CD4-positive, alpha-beta T cell (primary cell): ENCODE results near the gene MSX1. TPM values are rescaled to one million over a fixed set of nuclear protein-coding genes. Genes with fewer than 3 reads are reported as not detected.

ENCODE experiments used
- ATAC-seq: fragments of 200-7000 bp; cut with Tn5 transposase; one replicate; pipeline ENCODE4 v1.10.0; 2022; ENCODE audit warnings: mild to moderate bottlenecking; ENCODE audit not compliant: poor library complexity
- CTCF ChIA-PET: fragments of 350-600 bp; sonication (Branson Sonifier 250); formaldehyde crosslinking; loops from one replicate; lab custom pipeline; 2021; ENCODE audit warnings: antibody characterized with exemption, inconsistent platforms; lab: Charles Lee
- POLR2A ChIA-PET: fragments of 350-600 bp; sonication (Branson Sonifier 250); formaldehyde crosslinking; loops from one replicate; lab custom pipeline; 2021; ENCODE audit warnings: antibody characterized with exemption, inconsistent platforms; lab: Charles Lee
- DNase-seq, 14 experiments: peaks; one replicate each; pipeline ENCODE4 v3.0.0-alpha.2; 2013 to 2020; ENCODE audit warnings: mixed read lengths in 2 of 14
- H3K27ac ChIP-seq, 2 donors: one replicate each; pipeline versions ENCODE4 v1.5.1 to v1.7.0; 2013; ENCODE audit warnings: low read length in 2 of 2, low read depth in 1 of 2, mild to moderate bottlenecking in 1 of 2
- H3K27me3 ChIP-seq, 2 experiments: 1 replicate in 1 of 2; 2 replicates in 1 of 2; pipeline versions ENCODE4 v1.6.1 to v1.7.0; 2013; ENCODE audit warnings: low read length in 2 of 2, control low read depth in 1 of 2, mild to moderate bottlenecking in 1 of 2, moderate library complexity in 1 of 2; ENCODE audit not compliant: insufficient read depth in 2 of 2, control insufficient read depth in 1 of 2
- H3K36me3 ChIP-seq: one replicate; pipeline ENCODE4 v1.6.1; 2013; ENCODE audit warnings: low read length, control low read depth; ENCODE audit not compliant: insufficient read depth
- H3K4me1 ChIP-seq: one replicate; pipeline ENCODE4 v1.6.1; 2013; ENCODE audit warnings: low read length, control low read depth; ENCODE audit not compliant: insufficient read depth
- H3K4me3 ChIP-seq: one replicate; pipeline ENCODE4 v1.5.1; 2013; ENCODE audit warnings: mild to moderate bottlenecking, low read length, moderate library complexity
- H3K9me3 ChIP-seq, 2 experiments: 1 replicate in 1 of 2; 2 replicates in 1 of 2; pipeline versions ENCODE4 v1.6.1 to v1.7.0; 2013; ENCODE audit warnings: low read length in 2 of 2, mild to moderate bottlenecking in 2 of 2, control low read depth in 1 of 2, moderate library complexity in 1 of 2; ENCODE audit not compliant: control insufficient read depth in 1 of 2, insufficient read depth in 1 of 2
- H3K27ac Mint-ChIP-seq: one replicate; pipeline ENCODE4 v1.8.0; 2020; ENCODE audit warnings: mixed read lengths
- H3K27me3 Mint-ChIP-seq: one replicate; pipeline ENCODE4 v1.8.0; 2021; ENCODE audit warnings: mixed read lengths
- H3K36me3 Mint-ChIP-seq: one replicate; pipeline ENCODE4 v1.8.0; 2021; ENCODE audit warnings: low read depth, mixed read lengths
- H3K4me1 Mint-ChIP-seq: one replicate; pipeline ENCODE4 v1.8.0; 2021; ENCODE audit warnings: low read depth, mixed read lengths
- H3K4me3 Mint-ChIP-seq: one replicate; pipeline ENCODE4 v1.8.0; 2020; ENCODE audit warnings: mild to moderate bottlenecking, mixed read lengths
- H3K9me3 Mint-ChIP-seq: one replicate; pipeline ENCODE4 v1.8.0; 2020; ENCODE audit warnings: mixed read lengths
- intact Hi-C, 2 experiments: fragments of 100-400 bp; cut with DNase I in 1 of 2; cut with micrococcal nuclease in 1 of 2; formaldehyde crosslinking; loops; one replicate each; pipeline versions ENCODE4 v1.15.1 to v1.9.0; 2023 to 2025; cut with DNase I, micrococcal nuclease
- total RNA-seq, 174 experiments: library from RNA in 2 of 174; stranded (reverse) in 2 of 174; gene quantifications; one replicate each; pipeline ENCODE4 v1.2.3 and lab custom pipeline; 2021 to 2026
- TF ChIP-seq, protein P1 (sequence below): fragments of 200-600 bp; IDR thresholded peaks from one replicate; pipeline ENCODE4 v1.8.0; 2022; ENCODE audit warnings: antibody characterized with exemption, mild to moderate bottlenecking

Gene MSX1
- total RNA-seq, 2 experiments from 2014 or later, result not detected

DNA sequence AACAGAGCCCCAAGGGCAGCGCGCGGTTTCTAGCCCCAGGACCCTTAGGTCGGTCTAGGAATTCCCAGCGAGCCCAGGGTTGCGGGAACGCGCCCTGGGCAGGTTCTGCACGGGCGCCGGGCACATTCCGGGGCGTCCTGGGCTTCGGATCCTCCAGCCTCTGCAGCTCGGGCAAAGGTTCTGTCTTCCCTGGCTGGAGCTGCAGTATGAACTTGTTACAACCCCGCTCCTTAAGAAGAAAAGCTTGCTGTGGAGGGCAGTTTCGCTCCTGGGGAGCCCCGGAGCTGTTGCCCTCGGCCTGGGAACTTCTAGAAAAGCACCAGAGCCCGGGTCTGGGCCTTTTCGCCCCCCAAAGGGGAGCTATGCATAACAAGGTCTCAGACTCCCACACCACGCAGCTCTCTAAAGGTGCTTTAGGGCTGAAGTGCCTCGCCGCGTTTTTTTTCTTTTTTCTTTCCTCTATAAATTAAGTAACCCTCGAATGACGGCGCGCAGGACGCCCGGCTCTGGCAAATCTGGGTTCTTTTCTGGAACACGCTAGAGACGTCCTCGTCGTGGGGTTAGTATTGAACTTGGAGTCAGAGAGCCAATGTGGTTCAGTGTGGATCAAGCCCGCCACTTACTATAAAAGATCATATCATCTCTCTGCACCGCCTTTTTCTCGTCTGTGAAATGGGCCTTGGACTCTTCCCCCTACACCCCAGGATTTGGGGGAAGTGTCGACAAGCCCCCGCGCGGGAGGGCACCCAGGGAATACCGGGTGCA, 5.7 kb downstream of the MSX1 start:
- no peak for DNase-seq
- Mint-ChIP-seq H3K27me3 (peaks cover 71% of the 10 kb centered on the region), H3K9me3 (no peaks in the 10 kb centered on the region), H3K36me3 (no peaks in the 10 kb centered on the region), H3K27ac (no peak overlapping the region), H3K4me1 (peaks cover 23% of the 10 kb centered on the region), H3K4me3 (peak overlapping the region; percentile 38)
- Histone ChIP-seq H3K4me1 (peaks cover 24% of the 10 kb centered on the region), H3K9me3 (peaks cover 0 to 68% of the 10 kb centered on the region in 2 experiments), H3K27me3 (peaks cover 86 to 93% of the 10 kb centered on the region in 2 experiments), H3K36me3 (no peaks in the 10 kb centered on the region), H3K4me3 (no peak overlapping the region), H3K27ac (no peak overlapping the region)
- ChIA-PET POLR2A (interaction anchor here (0.6 kb wide), 1 partner anchor 10 kb away, joined by 3 read pairs; no protein-coding TSS in a partner anchor), CTCF (no interaction called here)
- intact Hi-C loops, result no loop called here
- TF ChIP-seq, protein P1, sequence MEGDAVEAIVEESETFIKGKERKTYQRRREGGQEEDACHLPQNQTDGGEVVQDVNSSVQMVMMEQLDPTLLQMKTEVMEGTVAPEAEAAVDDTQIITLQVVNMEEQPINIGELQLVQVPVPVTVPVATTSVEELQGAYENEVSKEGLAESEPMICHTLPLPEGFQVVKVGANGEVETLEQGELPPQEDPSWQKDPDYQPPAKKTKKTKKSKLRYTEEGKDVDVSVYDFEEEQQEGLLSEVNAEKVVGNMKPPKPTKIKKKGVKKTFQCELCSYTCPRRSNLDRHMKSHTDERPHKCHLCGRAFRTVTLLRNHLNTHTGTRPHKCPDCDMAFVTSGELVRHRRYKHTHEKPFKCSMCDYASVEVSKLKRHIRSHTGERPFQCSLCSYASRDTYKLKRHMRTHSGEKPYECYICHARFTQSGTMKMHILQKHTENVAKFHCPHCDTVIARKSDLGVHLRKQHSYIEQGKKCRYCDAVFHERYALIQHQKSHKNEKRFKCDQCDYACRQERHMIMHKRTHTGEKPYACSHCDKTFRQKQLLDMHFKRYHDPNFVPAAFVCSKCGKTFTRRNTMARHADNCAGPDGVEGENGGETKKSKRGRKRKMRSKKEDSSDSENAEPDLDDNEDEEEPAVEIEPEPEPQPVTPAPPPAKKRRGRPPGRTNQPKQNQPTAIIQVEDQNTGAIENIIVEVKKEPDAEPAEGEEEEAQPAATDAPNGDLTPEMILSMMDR, result no peak
- ATAC-seq, result no peak

DNA sequence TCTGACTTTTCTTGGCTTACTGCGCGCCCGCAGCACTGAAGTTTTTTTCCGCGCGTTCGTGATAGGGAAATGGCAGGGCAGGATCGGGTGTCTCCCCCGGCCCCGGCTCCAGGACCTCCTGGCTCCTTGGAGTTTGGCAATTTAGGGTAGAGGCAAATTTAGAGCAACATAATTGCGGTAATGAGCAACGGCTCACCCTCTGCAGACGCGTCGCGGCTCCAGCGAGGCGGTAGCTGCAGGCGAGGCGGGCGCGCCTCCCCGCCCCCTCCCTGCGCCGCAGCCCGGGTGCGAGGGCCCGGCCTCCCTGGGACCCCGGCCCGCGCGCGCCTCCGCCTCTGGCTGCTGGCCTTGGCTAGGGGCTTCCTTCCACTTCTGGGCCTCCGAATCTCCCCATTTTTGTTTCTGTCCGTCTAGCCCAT, 6.2 kb downstream of the MSX1 start:
- no peaks in the 10 kb centered on the region for H3K9me3 Mint-ChIP-seq
- H3K36me3 ChIP-seq, result no peaks in the 10 kb centered on the region
- H3K4me1 ChIP-seq, result peaks cover 19% of the 10 kb centered on the region
- H3K27ac ChIP-seq, result no peak overlapping the region
- H3K27ac Mint-ChIP-seq, result no peak overlapping the region
- H3K36me3 Mint-ChIP-seq, result no peaks in the 10 kb centered on the region
- TF ChIP-seq, protein P1, result no peak
- peaks cover 20% of the 10 kb centered on the region for H3K4me1 Mint-ChIP-seq
- no peak overlapping the region for H3K4me3 Mint-ChIP-seq
- ATAC-seq (no peak), DNase-seq (no peak)
- POLR2A ChIA-PET, result no interaction called here
- CTCF ChIA-PET, result no interaction called here
- peaks cover 0 to 69% of the 10 kb centered on the region in 2 experiments for H3K9me3 ChIP-seq
- H3K27me3 Mint-ChIP-seq, result peaks cover 73% of the 10 kb centered on the region
- no peak overlapping the region for H3K4me3 ChIP-seq
- intact Hi-C loops, result no loop called here
- H3K27me3 ChIP-seq, result peaks cover 85 to 93% of the 10 kb centered on the region in 2 experiments

DNA sequence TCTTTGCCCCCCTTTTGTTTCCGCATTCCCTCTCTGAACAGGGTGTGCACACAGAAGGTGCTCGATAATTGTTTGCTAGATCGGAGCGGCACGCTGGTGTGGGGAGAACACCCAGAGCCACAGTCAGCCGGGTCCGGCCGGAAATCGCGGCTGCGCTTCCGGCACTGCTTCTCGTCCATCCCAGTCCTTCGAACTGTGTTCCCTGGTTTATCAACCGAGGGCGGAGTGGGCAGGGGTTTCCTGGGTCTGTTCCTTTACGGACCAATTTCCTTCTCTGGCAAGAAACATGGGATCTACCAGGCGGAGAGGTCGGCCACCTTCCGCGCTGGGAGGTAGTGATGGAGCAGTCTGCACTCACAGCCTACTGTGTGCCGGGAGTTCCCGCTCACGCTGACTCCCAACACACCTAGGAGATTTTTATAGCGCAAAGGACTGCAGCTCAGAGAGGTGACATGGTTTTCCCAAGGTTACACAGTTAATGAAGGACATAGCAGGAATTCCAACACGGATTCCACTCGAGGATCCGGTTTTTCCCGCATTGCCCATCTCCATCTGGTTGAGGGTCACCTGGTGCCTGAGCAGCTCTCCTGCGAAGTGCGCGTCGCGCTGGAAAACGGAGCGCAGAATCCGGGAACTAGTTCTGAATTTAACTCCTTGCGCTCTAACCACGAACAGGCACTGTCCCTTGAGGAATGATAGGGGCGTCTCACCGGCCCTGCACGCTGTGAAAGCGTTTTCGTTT, 6.8 kb downstream of the MSX1 start:
- Mint-ChIP-seq H3K27me3 (peaks cover 73% of the 10 kb centered on the region), H3K4me3 (peak overlapping the region; percentile 18), H3K4me1 (peaks cover 19% of the 10 kb centered on the region), H3K36me3 (no peaks in the 10 kb centered on the region), H3K27ac (no peak overlapping the region), H3K9me3 (no peaks in the 10 kb centered on the region)
- TF ChIP-seq, protein P1, result no peak
- ChIA-PET CTCF (no interaction called here), POLR2A (no interaction called here)
- Histone ChIP-seq H3K27me3 (peaks cover 85 to 93% of the 10 kb centered on the region in 2 experiments), H3K9me3 (peaks cover 0 to 69% of the 10 kb centered on the region in 2 experiments), H3K27ac (no peak overlapping the region), H3K4me3 (no peak overlapping the region), H3K36me3 (no peaks in the 10 kb centered on the region), H3K4me1 (peaks cover 13% of the 10 kb centered on the region)
- DNase-seq (no peak), ATAC-seq (no peak)
- intact Hi-C loops, result no loop called here
